CD8-positive, alpha-beta memory T cell (primary cell): ENCODE data around the gene DTX3L. TPM values are rescaled to one million over a fixed set of nuclear protein-coding genes. Genes with fewer than 3 reads are reported as not detected.

ENCODE experiments used
- CTCF ChIA-PET: fragments of 350-600 bp; sonication (Branson Sonifier 250); formaldehyde crosslinking; loops from one replicate; lab custom pipeline; 2021; ENCODE audit warnings: antibody characterized with exemption; lab: Charles Lee
- POLR2A ChIA-PET: fragments of 350-600 bp; sonication (Branson Sonifier 250); formaldehyde crosslinking; loops from one replicate; lab custom pipeline; 2021; ENCODE audit warnings: antibody characterized with exemption; lab: Charles Lee
- DNase-seq, 5 donors: peaks; one replicate each; pipeline versions ENCODE4 v3.0.0 to v3.0.0-alpha.2; 2020 to 2022; ENCODE audit warnings: mixed read lengths in 1 of 5
- H3K27ac ChIP-seq: one replicate; pipeline ENCODE4 v1.7.0; 2013; ENCODE audit warnings: low read depth, mild to moderate bottlenecking, low read length, moderate library complexity
- H3K27me3 ChIP-seq: 2 replicates; pipeline ENCODE4 v1.7.0; 2013; ENCODE audit warnings: low read length, mild to moderate bottlenecking; ENCODE audit not compliant: insufficient read depth, poor library complexity, severe bottlenecking
- H3K36me3 ChIP-seq: 2 replicates; pipeline ENCODE4 v1.7.0; 2013; ENCODE audit warnings: mild to moderate bottlenecking, low read length, moderate library complexity; ENCODE audit not compliant: insufficient read depth
- H3K4me1 ChIP-seq: 2 replicates; pipeline ENCODE4 v1.7.0; 2013; ENCODE audit warnings: mild to moderate bottlenecking, low read length, moderate library complexity; ENCODE audit not compliant: insufficient read depth
- H3K4me3 ChIP-seq: 2 replicates; pipeline ENCODE4 v1.7.0; 2013; ENCODE audit warnings: mild to moderate bottlenecking, low read length
- H3K9me3 ChIP-seq: 2 replicates; pipeline ENCODE4 v1.7.0; 2013; ENCODE audit warnings: mild to moderate bottlenecking, low read length
- H3K27ac Mint-ChIP-seq, 8 donors: one replicate each; pipeline ENCODE4 v1.8.0; 2020 to 2021; ENCODE audit warnings: mixed read lengths in 8 of 8, mild to moderate bottlenecking in 6 of 8, inconsistent platforms in 3 of 8, moderate library complexity in 3 of 8
- H3K27me3 Mint-ChIP-seq, 2 donors: one replicate each; pipeline ENCODE4 v1.8.0; 2020 to 2021; ENCODE audit warnings: mixed read lengths in 2 of 2, mild to moderate bottlenecking in 1 of 2, moderate library complexity in 1 of 2
- H3K36me3 Mint-ChIP-seq, 3 donors: one replicate each; pipeline ENCODE4 v1.8.0; 2020 to 2021; ENCODE audit warnings: mixed read lengths in 3 of 3, inconsistent platforms in 1 of 3, mild to moderate bottlenecking in 1 of 3
- H3K4me1 Mint-ChIP-seq, 3 donors: one replicate each; pipeline ENCODE4 v1.8.0; 2020 to 2021; ENCODE audit warnings: mixed read lengths in 3 of 3, inconsistent platforms in 1 of 3, mild to moderate bottlenecking in 1 of 3
- H3K4me3 Mint-ChIP-seq, 7 donors: one replicate each; pipeline ENCODE4 v1.8.0; 2020 to 2021; ENCODE audit warnings: mixed read lengths in 7 of 7, mild to moderate bottlenecking in 6 of 7, moderate library complexity in 4 of 7, inconsistent platforms in 2 of 7
- H3K9me3 Mint-ChIP-seq, 5 donors: one replicate each; pipeline ENCODE4 v1.8.0; 2020 to 2022; ENCODE audit warnings: mixed read lengths in 5 of 5, mild to moderate bottlenecking in 3 of 5, moderate library complexity in 2 of 5, inconsistent platforms in 1 of 5
- polyA plus RNA-seq: library from polyadenylated mRNA; unstranded; fragments of 300-500 nt; fragmentation: Illumina TruSeq; gene quantifications from one replicate; pipeline ENCODE4 v1.2.3, GENCODE V29; 2021
- total RNA-seq, 2 experiments: library from RNA; stranded (reverse); gene quantifications; one replicate each; pipeline ENCODE4 v1.2.3, GENCODE V29; 2021

Gene DTX3L
- total RNA-seq (10 to 100 TPM; 22.9 to 24.3 TPM), polyA plus RNA-seq (31.2 TPM)

GRCh38 chr3:122564155-122564912, at the start of gene DTX3L, which contains the start of gene PARP9:
DTX3L (plus strand) TSS chr3:122564338; CDS start chr3:122564427, 89 bp downstream.
PARP9 (minus strand) TSS chr3:122564300; CDS start chr3:122559620, 4,680 bp downstream.
- peaks cover 65% of the 10 kb centered on the region for H3K4me1 ChIP-seq
- peak within 1 kb of the TSS; percentile 86 for H3K27ac ChIP-seq
- Mint-ChIP-seq H3K27ac (peak within 1 kb of the TSS; percentile 88 to 99 (median 95)), H3K27me3 (no peaks in the 10 kb centered on the region), H3K4me3 (peak within 1 kb of the TSS; percentile 91 to 96 (median 94)), H3K36me3 (peaks cover 4 to 53% (median 27%) of the 10 kb centered on the region in 3 donors), H3K4me1 (peaks cover 70 to 85% (median 83%) of the 10 kb centered on the region in 3 donors), H3K9me3 (no peaks in the 10 kb centered on the region)
- no peaks in the 10 kb centered on the region for H3K9me3 ChIP-seq
- ChIA-PET POLR2A (interaction anchor here (0.6 to 4.3 kb wide), 8 partner anchors 10 to 180 kb away, joined by 3 to 39 read pairs (median 6); partner anchors contain the start of genes FAM162A, KPNA1, MIX23 and PARP14), CTCF (interaction anchor here (0.8 to 10.7 kb wide), 9 partner anchors 10 to 229 kb away, joined by 3 to 137 read pairs (median 3); partner anchors contain the start of genes HSPBAP1 and PARP14)
- peak; percentile 73 to 86 (median 80) for DNase-seq
- H3K36me3 ChIP-seq: peaks cover 8% of the 10 kb centered on the region
- peak within 1 kb of the TSS; percentile 86 for H3K4me3 ChIP-seq
- H3K27me3 ChIP-seq: no peaks in the 10 kb centered on the region

GRCh38 chr3:122515020-122515468, 49.1 kb upstream of the DTX3L start:
- no peak for DNase-seq
- H3K4me1 ChIP-seq: peaks cover 35% of the 10 kb centered on the region
- no peaks in the 10 kb centered on the region for H3K27me3 Mint-ChIP-seq
- H3K27ac Mint-ChIP-seq: peak overlapping the region; percentile 70 to 93 (median 89)
- no peaks in the 10 kb centered on the region for H3K9me3 Mint-ChIP-seq
- H3K27me3 ChIP-seq: no peaks in the 10 kb centered on the region
- no peak overlapping the region for H3K27ac ChIP-seq
- no peaks in the 10 kb centered on the region for H3K9me3 ChIP-seq
- peak overlapping the region; percentile 78 for H3K4me3 ChIP-seq
- peaks cover under 1 to 5% (median 1%) of the 10 kb centered on the region in 3 donors for H3K36me3 Mint-ChIP-seq
- ChIA-PET CTCF (interaction anchor here (1.0 to 1.6 kb wide), 3 partner anchors 99 to 164 kb away, joined by 3 to 6 read pairs (median 4); partner anchors contain the start of genes FAM162A and WDR5B), POLR2A (interaction anchor here (0.7 to 2.7 kb wide), 7 partner anchors 11 to 1073 kb away, joined by 3 to 27 read pairs (median 4); partner anchors contain the start of genes DTX3L, FAM162A, MIX23 and PARP9)
- H3K36me3 ChIP-seq: no peaks in the 10 kb centered on the region
- peak overlapping the region; percentile 71 to 93 (median 89) for H3K4me3 Mint-ChIP-seq
- peaks cover 37 to 42% (median 40%) of the 10 kb centered on the region in 3 donors for H3K4me1 Mint-ChIP-seq

- Mint-ChIP-seq H3K27ac (peak overlapping the region in 3 of 8 donors; percentile 40 to 67 (median 48)), H3K27me3 (peaks cover 0 to 3% of the 10 kb centered on the region in 2 donors), H3K4me1 (peaks cover 29 to 34% (median 32%) of the 10 kb centered on the region in 3 donors), H3K9me3 (no peaks in the 10 kb centered on the region), H3K4me3 (peak overlapping the region in 5 of 7 donors; percentile 10 to 74 (median 29)), H3K36me3 (peaks cover 0 to 5% (median 0%) of the 10 kb centered on the region in 3 donors)
- Histone ChIP-seq H3K36me3 (no peaks in the 10 kb centered on the region), H3K4me3 (no peak overlapping the region), H3K4me1 (peaks cover 28% of the 10 kb centered on the region), H3K27me3 (no peaks in the 10 kb centered on the region), H3K27ac (no peak overlapping the region), H3K9me3 (no peaks in the 10 kb centered on the region)
- DNase-seq: no peak
- ChIA-PET POLR2A (no interaction called here), CTCF (interaction anchor here (1.6 kb wide), 1 partner anchor 163 kb away, joined by 3 read pairs; no protein-coding TSS in a partner anchor)
Measured at GRCh38 chr3:122515870-122516269, 48.3 kb upstream of the DTX3L start.

- POLR2A ChIA-PET: no interaction called here
- Histone ChIP-seq H3K27me3 (no peaks in the 10 kb centered on the region), H3K4me1 (peaks cover 18% of the 10 kb centered on the region), H3K9me3 (no peaks in the 10 kb centered on the region), H3K36me3 (no peaks in the 10 kb centered on the region), H3K4me3 (no peak overlapping the region), H3K27ac (no peak overlapping the region)
- Mint-ChIP-seq H3K4me3 (peak overlapping the region in 3 of 7 donors; percentile 26 to 66 (median 54)), H3K4me1 (peaks cover 19 to 23% (median 22%) of the 10 kb centered on the region in 3 donors), H3K36me3 (peaks cover 0 to 2% (median 0%) of the 10 kb centered on the region in 3 donors), H3K27ac (peak overlapping the region in 1 of 8 donors; percentile 67), H3K27me3 (peaks cover 0 to 3% of the 10 kb centered on the region in 2 donors), H3K9me3 (no peaks in the 10 kb centered on the region)
- CTCF ChIA-PET: no interaction called here
- DNase-seq: no peak
Measured at GRCh38 chr3:122516846-122517360, 47.2 kb upstream of the DTX3L start.

- Histone ChIP-seq H3K36me3 (no peaks in the 10 kb centered on the region), H3K27me3 (no peaks in the 10 kb centered on the region), H3K4me1 (peaks cover 5% of the 10 kb centered on the region), H3K27ac (no peak overlapping the region), H3K9me3 (no peaks in the 10 kb centered on the region), H3K4me3 (no peak overlapping the region)
- H3K27ac Mint-ChIP-seq: no peak overlapping the region
- peaks cover 0 to 4% (median 4%) of the 10 kb centered on the region in 3 donors for H3K4me1 Mint-ChIP-seq
- peaks cover 0 to under 1% (median 0%) of the 10 kb centered on the region in 3 donors for H3K36me3 Mint-ChIP-seq
- no peak for DNase-seq
- CTCF ChIA-PET: no interaction called here
- H3K9me3 Mint-ChIP-seq: no peaks in the 10 kb centered on the region
- H3K27me3 Mint-ChIP-seq: peaks cover 0 to 3% of the 10 kb centered on the region in 2 donors
- no peak overlapping the region for H3K4me3 Mint-ChIP-seq
- POLR2A ChIA-PET: no interaction called here
Measured at GRCh38 chr3:122519693-122520092, 44.4 kb upstream of the DTX3L start.

GRCh38 chr3:122520861-122521260, 43.3 kb upstream of the DTX3L start:
- H3K27me3 ChIP-seq: no peaks in the 10 kb centered on the region
- CTCF ChIA-PET: no interaction called here
- H3K9me3 ChIP-seq: no peaks in the 10 kb centered on the region
- Mint-ChIP-seq H3K36me3 (no peaks in the 10 kb centered on the region), H3K4me1 (no peaks in the 10 kb centered on the region), H3K4me3 (no peak overlapping the region), H3K27me3 (peaks cover 0 to 3% of the 10 kb centered on the region in 2 donors), H3K27ac (peak overlapping the region in 1 of 8 donors; percentile 5), H3K9me3 (no peaks in the 10 kb centered on the region)
- POLR2A ChIA-PET: no interaction called here
- H3K4me1 ChIP-seq: no peaks in the 10 kb centered on the region
- no peak overlapping the region for H3K4me3 ChIP-seq
- no peak for DNase-seq
- H3K27ac ChIP-seq: no peak overlapping the region
- no peaks in the 10 kb centered on the region for H3K36me3 ChIP-seq

GRCh38 chr3:122523317-122523716, 40.8 kb upstream of the DTX3L start:
- no peak overlapping the region for H3K4me3 Mint-ChIP-seq
- H3K4me3 ChIP-seq: no peak overlapping the region
- H3K27ac ChIP-seq: no peak overlapping the region
- H3K36me3 ChIP-seq: peaks cover 5% of the 10 kb centered on the region
- H3K4me1 ChIP-seq: no peaks in the 10 kb centered on the region
- ChIA-PET POLR2A (no interaction called here), CTCF (no interaction called here)
- H3K27me3 ChIP-seq: no peaks in the 10 kb centered on the region
- peaks cover 0 to 12% (median 2%) of the 10 kb centered on the region in 3 donors for H3K36me3 Mint-ChIP-seq
- no peak for DNase-seq
- H3K4me1 Mint-ChIP-seq: no peaks in the 10 kb centered on the region
- no peak overlapping the region for H3K27ac Mint-ChIP-seq
- H3K27me3 Mint-ChIP-seq: peaks cover 0 to 3% of the 10 kb centered on the region in 2 donors
- H3K9me3 ChIP-seq: no peaks in the 10 kb centered on the region
- H3K9me3 Mint-ChIP-seq: no peaks in the 10 kb centered on the region
